Brain microvascular endothelial cell (primary cell): ENCODE results near the gene KCNIP3.
"Not testable (repeated sequence)": the region's sequence is repeated elsewhere in the genome, so short reads cannot be mapped to it uniquely, and the experiment has no call there.

Source experiments
- DNase-seq: peaks from one replicate; pipeline ENCODE4 v3.0.0-alpha.2; 2020
- H3K27ac ChIP-seq: fragments of 250-450 bp; sonication (Bioruptor Pico); 2 replicates; pipeline ENCODE4 v1.5.1; 2020; ENCODE audit warnings: mild to moderate bottlenecking, moderate library complexity
- H3K27me3 ChIP-seq: fragments of 250-450 bp; sonication (Bioruptor Pico); replicated peaks from 2 replicates; pipeline ENCODE4 v1.5.1; 2020; ENCODE audit warnings: mild to moderate bottlenecking
- H3K36me3 ChIP-seq: fragments of 250-450 bp; sonication (Bioruptor Pico); replicated peaks from 2 replicates; pipeline ENCODE4 v1.5.1; 2020; ENCODE audit warnings: mild to moderate bottlenecking
- H3K4me3 ChIP-seq: 2 replicates; pipeline ENCODE4 v1.5.1; 2011; ENCODE audit warnings: low read depth, mild to moderate bottlenecking, control low read depth, low read length, moderate library complexity
- CTCF ChIP-seq: IDR thresholded peaks from 2 replicates; pipeline ENCODE4 v1.5.1; 2011; ENCODE audit warnings: low read depth, mild to moderate bottlenecking, moderate library complexity, low read length, control low read depth, inconsistent platforms; ENCODE audit errors: missing control alignments
- in situ Hi-C: cut with HindIII; loops from 2 replicates; pipeline ENCODE4 v1.10.0; 2017; ENCODE audit warnings: low sequenced_read_pairs, low pct_ligation_motif_present

Gene KCNIP3

DNA sequence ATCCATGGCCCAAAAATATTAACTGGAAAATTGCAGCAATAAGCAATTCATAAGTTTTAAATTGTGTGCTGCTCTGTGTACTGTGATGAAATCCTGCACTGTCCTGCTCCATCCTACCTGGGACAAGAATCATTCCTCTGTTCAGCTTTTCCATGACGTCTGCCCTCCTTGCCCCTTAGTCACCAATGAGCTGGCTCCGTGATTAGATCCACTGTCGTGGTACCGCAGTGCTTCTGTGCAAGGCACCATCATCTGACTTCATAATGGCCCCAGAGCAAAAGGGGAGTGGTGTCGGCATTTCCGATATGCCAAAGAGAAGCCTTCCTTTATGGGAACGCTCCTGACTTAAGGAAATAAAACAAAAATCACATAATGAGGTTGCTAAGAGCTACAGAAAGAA, 101.9 kb downstream of the KCNIP3 start:
- TF ChIP-seq CTCF: no peak
- Histone ChIP-seq H3K27me3 (no peaks in the 10 kb centered on the region), H3K36me3 (no peaks in the 10 kb centered on the region), H3K27ac (no peak overlapping the region), H3K4me3 (no peak overlapping the region)
- in situ Hi-C loops: no loop called here
- DNase-seq: no peak

DNA sequence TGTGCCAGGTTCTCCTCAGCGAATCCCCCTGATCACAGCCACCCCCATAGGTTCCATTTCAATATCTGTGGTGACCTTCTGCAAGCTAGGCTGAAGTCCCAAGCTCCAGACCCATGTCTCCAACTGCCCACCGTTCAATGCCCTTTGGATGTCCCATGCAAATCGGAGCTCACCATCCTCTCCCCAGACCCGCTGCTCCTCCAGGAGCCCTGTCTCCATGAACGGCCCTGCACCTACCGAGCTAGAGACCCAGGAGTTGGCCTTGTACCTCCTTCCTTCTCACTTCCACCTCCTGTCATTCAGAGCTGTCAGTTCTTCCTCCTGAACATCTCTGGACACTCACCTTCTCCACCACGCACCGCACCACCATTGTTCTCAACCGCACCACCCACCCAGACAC, 104.3 kb downstream of the KCNIP3 start:
- Histone ChIP-seq H3K27ac (no peak overlapping the region), H3K27me3 (no peaks in the 10 kb centered on the region), H3K36me3 (no peaks in the 10 kb centered on the region), H3K4me3 (peak overlapping the region; percentile 97)
- TF ChIP-seq CTCF: no peak
- DNase-seq: no peak
- in situ Hi-C loops: no loop called here

DNA sequence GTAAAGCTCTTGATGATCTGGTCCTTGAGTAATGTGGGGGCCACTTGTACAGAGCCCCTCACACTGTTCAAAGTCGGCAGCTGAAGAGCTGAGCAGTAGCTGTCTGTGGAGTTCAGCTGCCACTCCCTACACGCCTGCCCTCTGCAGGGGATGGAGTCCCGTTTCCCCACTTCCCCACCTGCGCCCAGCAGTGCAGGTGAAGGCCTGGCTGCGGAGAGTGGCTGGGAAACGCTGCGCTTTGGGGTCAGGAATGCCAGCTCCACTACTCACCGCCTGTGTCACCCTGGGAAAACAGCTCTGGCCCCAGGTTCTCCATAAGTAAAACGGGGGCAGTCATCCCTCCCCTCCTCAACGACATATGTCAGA, 104.8 kb downstream of the KCNIP3 start:
- in situ Hi-C loops, DNase-seq: not testable (repeated sequence)

GRCh38 chr2:95402370-95403203, 105.4 kb downstream of the KCNIP3 start, which contains the start of gene FAHD2A:
Gene FAHD2A, plus strand, starts transcription at chr2:95402708. Its CDS starts 2,851 bp downstream, at chr2:95405559.
- in situ Hi-C loops: no loop called here
- H3K36me3 ChIP-seq: no peaks in the 10 kb centered on the region
- no peaks in the 10 kb centered on the region for H3K27me3 ChIP-seq
- peak within 1 kb of the TSS; percentile 61 for H3K27ac ChIP-seq
- TF ChIP-seq CTCF: no peak
- H3K4me3 ChIP-seq: peak within 1 kb of the TSS; percentile 97
- peak; percentile 91 for DNase-seq

More for the DNA sequence above, 104.8 kb downstream of the KCNIP3 start:
- not testable (repeated sequence) for H3K36me3 ChIP-seq, H3K27me3 ChIP-seq
- H3K4me3 ChIP-seq: peak overlapping the region; percentile 97
- peak overlapping the region; percentile 61 for H3K27ac ChIP-seq

GRCh38 chr2:95403204-95403721, 106.1 kb downstream of the KCNIP3 start:
- DNase-seq: peak; percentile 43
- in situ Hi-C loops: not testable (repeated sequence)

GRCh38 chr2:95403824-95404223, 106.7 kb downstream of the KCNIP3 start:
- H3K27me3 ChIP-seq, H3K27ac ChIP-seq, in situ Hi-C loops, H3K36me3 ChIP-seq, DNase-seq: not testable (repeated sequence)
- H3K4me3 ChIP-seq: peak overlapping the region; percentile 97

More at GRCh38 chr2:95403204-95403721, 106.1 kb downstream of the KCNIP3 start:
- TF ChIP-seq CTCF: peak; percentile 57
- Histone ChIP-seq H3K27ac (peak overlapping the region; percentile 61), H3K4me3 (peak overlapping the region; percentile 97)
- H3K36me3 ChIP-seq, H3K27me3 ChIP-seq: not testable (repeated sequence)

- in situ Hi-C loops, H3K27ac ChIP-seq, DNase-seq, H3K36me3 ChIP-seq, H3K4me3 ChIP-seq, H3K27me3 ChIP-seq: not testable (repeated sequence)
These were observed 107.5 kb downstream of the KCNIP3 start for GRCh38 chr2:95404676-95405075.

GRCh38 chr2:95411239-95411638, 114.1 kb downstream of the KCNIP3 start:
- DNase-seq: peak; percentile 35
- in situ Hi-C loops, H3K27me3 ChIP-seq, H3K4me3 ChIP-seq, H3K36me3 ChIP-seq, H3K27ac ChIP-seq: not testable (repeated sequence)
